Measurements from ENCODE around the gene NEK6. TPM values are rescaled to one million over a fixed set of nuclear protein-coding genes. Genes with fewer than 3 reads are reported as not detected.
"Not testable (repeated sequence)": the region's sequence is repeated elsewhere in the genome, so short reads cannot be mapped to it uniquely, and the experiment has no call there.

The NEK6 gene
- total RNA-seq, 3 donors from 2014 or later (not counting 1 experiment from before 2014, with no cell fraction given): 25.0 to 34.9 (median 33.0) TPM

DNA sequence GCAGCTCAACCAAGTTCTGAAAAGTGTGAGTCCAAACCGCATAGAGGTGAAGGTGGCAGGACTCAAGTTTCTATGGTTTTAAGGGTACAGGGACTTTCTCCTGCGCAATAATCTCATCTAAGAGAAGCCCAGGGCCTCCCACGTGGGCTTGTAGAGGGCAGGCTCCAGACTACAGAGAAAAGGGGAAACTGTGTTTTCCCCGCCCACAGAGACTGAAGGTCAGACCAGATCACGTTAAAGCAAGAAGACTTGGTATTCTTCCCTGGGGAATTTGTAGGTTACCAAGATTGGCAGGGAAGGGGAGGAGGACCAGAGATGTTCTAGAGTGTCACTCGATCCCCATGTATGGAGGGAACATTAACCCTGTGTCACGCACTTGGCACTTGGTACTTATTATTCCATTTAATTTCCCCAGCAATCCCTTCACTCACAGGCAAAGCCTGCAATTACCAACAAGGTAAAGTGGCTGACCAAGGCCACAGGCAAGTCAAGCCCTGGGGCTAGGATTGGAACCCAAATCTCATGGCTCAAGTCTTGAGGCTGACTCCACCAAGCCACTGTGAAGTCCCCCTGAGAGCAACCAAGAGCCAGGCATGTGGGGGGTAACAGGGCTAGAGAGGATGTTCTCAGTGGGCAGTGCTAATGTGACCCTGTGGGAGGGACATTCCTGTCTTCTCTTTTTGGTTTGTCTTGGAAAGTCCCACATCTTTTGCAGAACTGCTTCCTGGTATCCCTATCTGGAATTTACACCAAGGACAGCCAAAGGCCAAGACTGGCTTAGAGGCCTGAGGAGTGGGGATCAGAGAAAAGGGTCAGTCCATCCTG lies 18.3 kb upstream of the NEK6 start:
- TF ChIP-seq, protein P1, sequence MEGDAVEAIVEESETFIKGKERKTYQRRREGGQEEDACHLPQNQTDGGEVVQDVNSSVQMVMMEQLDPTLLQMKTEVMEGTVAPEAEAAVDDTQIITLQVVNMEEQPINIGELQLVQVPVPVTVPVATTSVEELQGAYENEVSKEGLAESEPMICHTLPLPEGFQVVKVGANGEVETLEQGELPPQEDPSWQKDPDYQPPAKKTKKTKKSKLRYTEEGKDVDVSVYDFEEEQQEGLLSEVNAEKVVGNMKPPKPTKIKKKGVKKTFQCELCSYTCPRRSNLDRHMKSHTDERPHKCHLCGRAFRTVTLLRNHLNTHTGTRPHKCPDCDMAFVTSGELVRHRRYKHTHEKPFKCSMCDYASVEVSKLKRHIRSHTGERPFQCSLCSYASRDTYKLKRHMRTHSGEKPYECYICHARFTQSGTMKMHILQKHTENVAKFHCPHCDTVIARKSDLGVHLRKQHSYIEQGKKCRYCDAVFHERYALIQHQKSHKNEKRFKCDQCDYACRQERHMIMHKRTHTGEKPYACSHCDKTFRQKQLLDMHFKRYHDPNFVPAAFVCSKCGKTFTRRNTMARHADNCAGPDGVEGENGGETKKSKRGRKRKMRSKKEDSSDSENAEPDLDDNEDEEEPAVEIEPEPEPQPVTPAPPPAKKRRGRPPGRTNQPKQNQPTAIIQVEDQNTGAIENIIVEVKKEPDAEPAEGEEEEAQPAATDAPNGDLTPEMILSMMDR (IDR thresholded peaks at IDR 0.05): no peak
- ATAC-seq (peak; percentile 39 to 86 (median 47)), DNase-seq (peak in 1 of 2 donors; percentile 31)
- intact Hi-C loops (cut with micrococcal nuclease): no loop called here
- no peak overlapping the region for H3K4me3 ChIP-seq (ENCODE audit: low read length)
- WGBS (ENCODE audit: insufficient coverage): 51% methylated on average over 7 of the region's 7 CpGs
- H3K36me3 ChIP-seq (ENCODE audit: control insufficient read depth, insufficient read depth, low read length): no peaks in the 10 kb centered on the region
- peaks cover 53% of the 10 kb centered on the region for H3K4me1 ChIP-seq (ENCODE audit: control insufficient read depth, insufficient read depth, low read length)
- H3K9me3 ChIP-seq (ENCODE audit: control insufficient read depth, insufficient read depth, low read length): no peaks in the 10 kb centered on the region
- no peaks in the 10 kb centered on the region for H3K27me3 Mint-ChIP-seq (ENCODE audit: low read depth in 2 of 2)
- H3K4me1 Mint-ChIP-seq: peaks cover 34 to 40% of the 10 kb centered on the region in 2 donors
- H3K36me3 Mint-ChIP-seq: no peaks in the 10 kb centered on the region
- peak overlapping the region; percentile 39 to 87 for H3K27ac Mint-ChIP-seq
- no peaks in the 10 kb centered on the region for H3K9me3 Mint-ChIP-seq
- peak overlapping the region; percentile 26 for H3K4me3 Mint-ChIP-seq
- peak overlapping the region; percentile 19 for H3K27ac ChIP-seq (ENCODE audit: low read length)
- H3K27me3 ChIP-seq (ENCODE audit: control insufficient read depth, insufficient read depth, low read length): no peaks in the 10 kb centered on the region

DNA sequence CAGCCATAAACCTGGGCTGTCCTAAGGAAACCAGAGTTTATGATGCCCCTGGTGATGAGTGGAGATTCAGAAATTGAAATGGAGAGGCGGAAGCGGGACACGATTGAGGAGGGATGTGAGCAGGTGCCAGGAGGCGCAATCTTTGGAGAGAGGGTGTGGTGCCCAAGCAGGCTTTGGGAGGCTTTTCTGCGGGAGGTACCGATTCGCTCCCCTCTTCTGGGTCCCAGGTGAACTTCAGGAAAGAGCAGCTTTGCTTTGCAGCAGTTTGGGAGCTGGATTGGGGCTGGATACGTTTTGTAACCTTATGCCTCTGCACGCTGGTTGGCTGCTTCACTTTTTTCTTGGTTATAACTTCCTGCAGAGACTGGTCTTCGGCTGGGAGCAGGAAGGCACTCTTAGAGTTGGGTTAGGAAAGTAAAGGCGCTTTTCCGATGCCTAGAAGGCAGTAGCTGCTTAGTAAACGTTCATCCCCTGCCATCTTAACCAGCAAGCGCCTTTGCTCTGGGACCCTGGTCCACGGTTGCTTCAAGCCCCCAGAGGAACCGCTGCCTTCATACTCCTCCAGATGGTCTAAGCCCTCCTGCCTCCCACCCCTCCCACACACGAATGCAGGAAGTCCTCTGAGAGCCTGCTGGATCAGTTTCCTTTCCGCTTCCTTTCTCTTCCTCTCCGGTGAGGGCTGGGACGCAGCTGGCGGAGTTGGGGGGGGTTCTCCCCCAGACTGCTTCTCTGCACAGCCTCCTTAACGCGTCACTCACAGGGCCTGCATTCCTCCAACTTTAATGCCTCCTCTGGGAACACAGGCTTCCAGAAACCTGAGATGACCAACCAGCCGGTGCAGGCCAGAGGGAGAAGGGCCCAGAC lies 15.2 kb upstream of the NEK6 start:
- no peaks in the 10 kb centered on the region for H3K27me3 ChIP-seq (ENCODE audit: control insufficient read depth, insufficient read depth, low read length)
- H3K27ac ChIP-seq (ENCODE audit: low read length): no peak overlapping the region
- WGBS (ENCODE audit: insufficient coverage): 41% methylated on average over 23 of the region's 24 CpGs
- H3K4me3 ChIP-seq (ENCODE audit: low read length): no peak overlapping the region
- peaks cover 53% of the 10 kb centered on the region for H3K4me1 ChIP-seq (ENCODE audit: control insufficient read depth, insufficient read depth, low read length)
- no peak for DNase-seq
- TF ChIP-seq, protein P1 (IDR thresholded peaks at IDR 0.05): no peak
- Mint-ChIP-seq H3K4me3 (no peak overlapping the region), H3K27me3 (ENCODE audit: low read depth in 2 of 2) (no peaks in the 10 kb centered on the region), H3K9me3 (no peaks in the 10 kb centered on the region), H3K36me3 (no peaks in the 10 kb centered on the region), H3K27ac (no peak overlapping the region), H3K4me1 (peaks cover 34 to 42% of the 10 kb centered on the region in 2 donors)
- intact Hi-C loops (cut with micrococcal nuclease): no loop called here
- no peaks in the 10 kb centered on the region for H3K36me3 ChIP-seq (ENCODE audit: control insufficient read depth, insufficient read depth, low read length)
- H3K9me3 ChIP-seq (ENCODE audit: control insufficient read depth, insufficient read depth, low read length): no peaks in the 10 kb centered on the region
- no peak for ATAC-seq

DNA sequence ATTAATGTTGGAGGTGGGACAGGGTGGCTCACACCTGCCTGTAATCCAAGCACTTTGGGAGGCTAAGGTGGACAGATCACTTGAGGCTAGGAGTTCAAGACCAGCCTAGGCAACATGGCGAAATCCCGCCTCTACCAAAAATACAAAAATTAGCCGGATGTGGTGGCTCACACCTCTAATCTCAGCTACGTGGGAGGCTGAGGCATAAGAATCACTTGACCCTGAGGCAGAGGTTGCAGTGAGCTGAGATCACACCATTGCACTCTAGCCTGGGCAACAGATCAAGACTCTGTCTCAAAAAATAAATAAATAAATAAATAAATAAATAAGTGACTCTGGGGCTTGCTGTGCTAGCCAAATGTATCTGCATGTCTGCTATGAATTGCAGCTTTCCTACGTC lies 10.4 kb upstream of the NEK6 start:
- H3K4me3 Mint-ChIP-seq; H3K27me3 Mint-ChIP-seq (ENCODE audit: low read depth in 2 of 2); H3K36me3 Mint-ChIP-seq; DNase-seq; H3K9me3 ChIP-seq (ENCODE audit: control insufficient read depth, insufficient read depth, low read length); H3K9me3 Mint-ChIP-seq; H3K27me3 ChIP-seq (ENCODE audit: control insufficient read depth, insufficient read depth, low read length); H3K27ac Mint-ChIP-seq; H3K27ac ChIP-seq (ENCODE audit: low read length); H3K4me3 ChIP-seq (ENCODE audit: low read length); H3K36me3 ChIP-seq (ENCODE audit: control insufficient read depth, insufficient read depth, low read length); intact Hi-C loops (cut with micrococcal nuclease): not testable (repeated sequence)
- H3K4me1 Mint-ChIP-seq: peaks cover 8 to 16% of the 10 kb centered on the region in 2 donors
- peak in 1 of 3 donors; percentile 26 for ATAC-seq
- H3K4me1 ChIP-seq (ENCODE audit: control insufficient read depth, insufficient read depth, low read length): peaks cover 12% of the 10 kb centered on the region
- WGBS (ENCODE audit: insufficient coverage): 72% methylated on average over 5 of the region's 5 CpGs

DNA sequence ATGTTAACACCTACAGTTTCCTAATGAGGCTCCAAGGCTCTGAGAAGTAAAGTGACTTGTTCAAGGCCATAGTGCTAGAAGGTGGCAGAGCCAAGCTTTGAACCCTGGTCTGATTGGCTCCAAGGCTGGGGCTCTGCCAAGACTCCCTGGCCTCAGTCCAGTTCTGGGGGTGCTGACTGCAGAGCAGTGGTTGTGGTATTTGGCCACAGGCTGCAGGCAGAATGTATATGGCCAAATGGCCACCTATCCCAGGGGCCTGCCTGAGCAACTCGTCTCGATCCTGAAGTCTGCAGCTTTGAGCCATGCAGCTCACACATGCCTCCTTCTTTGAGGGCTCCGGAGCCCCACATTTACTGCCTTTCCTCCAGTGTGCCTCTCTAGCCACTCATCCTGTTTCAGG lies 9.7 kb upstream of the NEK6 start:
- no peak for DNase-seq
- no peak overlapping the region for H3K27ac Mint-ChIP-seq

More for the DNA sequence above, 9.7 kb upstream of the NEK6 start:
- Mint-ChIP-seq H3K27me3 (ENCODE audit: low read depth in 2 of 2) (no peaks in the 10 kb centered on the region), H3K4me1 (peaks cover 4 to 10% of the 10 kb centered on the region in 2 donors), H3K36me3 (no peaks in the 10 kb centered on the region), H3K4me3 (no peak overlapping the region), H3K9me3 (no peaks in the 10 kb centered on the region)
- intact Hi-C loops (cut with micrococcal nuclease): no loop called here
- Histone ChIP-seq H3K9me3 (ENCODE audit: control insufficient read depth, insufficient read depth, low read length) (no peaks in the 10 kb centered on the region), H3K27me3 (ENCODE audit: control insufficient read depth, insufficient read depth, low read length) (no peaks in the 10 kb centered on the region), H3K36me3 (ENCODE audit: control insufficient read depth, insufficient read depth, low read length) (no peaks in the 10 kb centered on the region), H3K4me1 (ENCODE audit: control insufficient read depth, insufficient read depth, low read length) (peaks cover 5% of the 10 kb centered on the region), H3K27ac (ENCODE audit: low read length) (no peak overlapping the region), H3K4me3 (ENCODE audit: low read length) (no peak overlapping the region)
- TF ChIP-seq, protein P1 (IDR thresholded peaks at IDR 0.05): no peak
- no peak for ATAC-seq
- WGBS (ENCODE audit: insufficient coverage): 88% methylated on average over 3 of the region's 3 CpGs
